Right lobe of liver (tissue), 6 donors: Measurements from ENCODE around the gene MYO7A. TPM values are rescaled to one million over a fixed set of nuclear protein-coding genes. Genes with fewer than 3 reads are reported as not detected.

Experiments used
- ATAC-seq, 4 donors: fragments of 200-7000 bp; cut with Tn5 transposase; one replicate each; pipeline ENCODE4 v1.9.1; 2020; ENCODE audit warnings: mild to moderate bottlenecking in 4 of 4, moderate library complexity in 4 of 4
- DNase-seq, 3 donors: peaks; one replicate each; pipeline ENCODE4 v3.0.0-alpha.2; 2020
- H3K27ac ChIP-seq, 3 donors: fragments of 200-600 bp; one replicate each; pipeline ENCODE4 v1.8.0; 2022
- H3K27me3 ChIP-seq, 2 donors: fragments of 200-600 bp; one replicate each; pipeline ENCODE4 v1.8.0; 2022
- H3K36me3 ChIP-seq, 4 donors: fragments of 200-600 bp; sonication (generic) in 1 of 4; one replicate each; pipeline versions ENCODE4 v1.5.1 to v1.8.0; 2017 to 2022; ENCODE audit warnings: control low read depth in 1 of 4
- H3K4me1 ChIP-seq, 4 donors: fragments of 200-600 bp; sonication (generic) in 1 of 4; one replicate each; pipeline versions ENCODE4 v1.5.1 to v1.8.0; 2017 to 2022; ENCODE audit warnings: control low read depth in 1 of 4
- H3K4me3 ChIP-seq, 3 donors: fragments of 200-600 bp; one replicate each; pipeline ENCODE4 v1.8.0; 2022
- H3K9me3 ChIP-seq, 4 donors: fragments of 200-600 bp; sonication (generic) in 1 of 4; one replicate each; pipeline versions ENCODE4 v1.5.1 to v1.8.0; 2017 to 2022; ENCODE audit warnings: control low read depth in 1 of 4
- POLR2A ChIP-seq: fragments of 450-650 bp; IDR thresholded peaks from one replicate; pipeline ENCODE4 v1.6.1; 2017; ENCODE audit warnings: antibody characterized with exemption, mild to moderate bottlenecking
- WGBS: methylation state at CpG from one replicate; pipeline ENCODE4 v1.1.6; 2018; ENCODE audit warnings: low coverage, low lambda C conversion rate; ENCODE audit not compliant: insufficient coverage; ENCODE audit errors: missing lambda C conversion rate; 5-methylcytosine and 5-hydroxymethylcytosine counted together
- intact Hi-C, 2 donors: fragments of 100-400 bp; cut with DNase I; formaldehyde crosslinking; loops; one replicate each; pipeline versions ENCODE4 v1.11.2 to v1.14.1; 2022
- total RNA-seq, 6 experiments: library from RNA; depleted of rRNA in 2 of 6; stranded (reverse); fragments of >200 nt in 2 of 6; fragmentation: NEBNext Ultra II Directional in 3 of 6; extraction: Animal tissue kit (Norgen Biotek cat#: 25700) in 3 of 6; gene quantifications; one replicate each; pipeline versions ENCODE4 v1.1.0 to v1.2.4, GENCODE V29; 2016 to 2023
- TF ChIP-seq, protein P1 (sequence below), 4 donors: fragments of 200-600 bp in 3 of 4; fragments of 450-650 bp in 1 of 4; IDR thresholded peaks; one replicate each; pipeline versions ENCODE4 v1.5.1 to v1.8.0; 2016 to 2022; ENCODE audit warnings: antibody characterized with exemption in 4 of 4, mild to moderate bottlenecking in 2 of 4
- donor health status: DM: no; HTN: yes; CAD: no.
- donor health status: DM: no; HTN: no; CAD: no.
- donor health status: DM: no; HTN: no; CAD: no.
- donor health status: DM: no; HTN: yes; CAD: no.
- donor health status: DM: no; HTN: yes; CAD: no.

Gene MYO7A
- total RNA-seq, 6 experiments from 2014 or later: 23.6 to 39.6 (median 32.0) TPM

DNA sequence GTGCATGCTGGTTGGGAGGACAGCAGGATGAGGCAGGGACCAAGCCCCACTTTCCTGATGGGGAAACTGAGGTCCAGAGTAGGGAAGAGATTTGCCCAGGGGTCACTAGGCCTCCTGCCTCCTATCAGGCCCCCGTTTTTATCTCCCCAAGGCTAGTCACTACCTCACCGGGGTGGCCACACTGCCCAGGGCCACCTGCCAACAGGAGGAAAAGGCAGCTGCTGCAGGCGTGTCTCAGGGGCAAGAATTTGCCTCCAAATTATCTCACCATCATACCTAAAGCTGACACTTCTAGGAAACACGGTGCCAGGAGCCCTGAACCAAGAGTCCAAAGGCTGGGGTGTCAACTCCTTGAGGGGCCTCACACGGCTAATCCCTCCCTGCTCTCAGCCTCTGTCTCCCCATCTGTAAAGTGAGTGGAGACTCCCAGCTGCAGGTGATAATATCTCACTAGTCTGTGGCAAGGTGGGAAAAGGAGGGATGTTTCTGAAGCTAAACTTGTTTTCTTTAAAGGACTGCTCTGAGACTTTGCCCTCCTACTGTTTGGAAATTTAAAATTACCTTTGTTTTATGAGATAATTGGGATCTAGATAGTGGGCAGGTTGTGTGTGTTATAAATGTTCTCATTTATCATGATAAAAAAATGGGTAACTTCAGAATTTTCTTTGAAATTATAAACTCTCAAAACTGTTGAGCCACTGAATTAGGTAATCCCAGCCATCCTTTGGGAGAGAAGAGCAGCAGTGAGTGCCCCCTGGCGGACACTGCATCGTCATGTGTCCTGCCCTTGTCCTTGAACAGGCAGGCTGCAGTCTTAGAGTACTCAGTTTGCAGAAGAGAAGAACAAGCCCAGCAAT, 60.0 kb downstream of the MYO7A start:
- 17% methylated on average over 4 of the region's 7 CpGs for WGBS
- peaks cover 0 to 44% (median 10%) of the 10 kb centered on the region in 4 donors for H3K36me3 ChIP-seq
- ATAC-seq (peak; percentile 85 to 97 (median 94)), DNase-seq (peak; percentile 78 to 84 (median 84))
- peaks cover 0 to 4% (median 0%) of the 10 kb centered on the region in 4 donors for H3K4me1 ChIP-seq
- H3K9me3 ChIP-seq: no peaks in the 10 kb centered on the region
- no peak overlapping the region for H3K4me3 ChIP-seq
- intact Hi-C loops: loop anchor here in 1 of 2 donors (5.0 kb wide), 2 partner anchors 61 to 146 kb away; partner anchors contain the start of gene MYO7A
- H3K27ac ChIP-seq: no peak overlapping the region
- no peaks in the 10 kb centered on the region for H3K27me3 ChIP-seq
- no peak for TF ChIP-seq POLR2A
- TF ChIP-seq, protein P1, sequence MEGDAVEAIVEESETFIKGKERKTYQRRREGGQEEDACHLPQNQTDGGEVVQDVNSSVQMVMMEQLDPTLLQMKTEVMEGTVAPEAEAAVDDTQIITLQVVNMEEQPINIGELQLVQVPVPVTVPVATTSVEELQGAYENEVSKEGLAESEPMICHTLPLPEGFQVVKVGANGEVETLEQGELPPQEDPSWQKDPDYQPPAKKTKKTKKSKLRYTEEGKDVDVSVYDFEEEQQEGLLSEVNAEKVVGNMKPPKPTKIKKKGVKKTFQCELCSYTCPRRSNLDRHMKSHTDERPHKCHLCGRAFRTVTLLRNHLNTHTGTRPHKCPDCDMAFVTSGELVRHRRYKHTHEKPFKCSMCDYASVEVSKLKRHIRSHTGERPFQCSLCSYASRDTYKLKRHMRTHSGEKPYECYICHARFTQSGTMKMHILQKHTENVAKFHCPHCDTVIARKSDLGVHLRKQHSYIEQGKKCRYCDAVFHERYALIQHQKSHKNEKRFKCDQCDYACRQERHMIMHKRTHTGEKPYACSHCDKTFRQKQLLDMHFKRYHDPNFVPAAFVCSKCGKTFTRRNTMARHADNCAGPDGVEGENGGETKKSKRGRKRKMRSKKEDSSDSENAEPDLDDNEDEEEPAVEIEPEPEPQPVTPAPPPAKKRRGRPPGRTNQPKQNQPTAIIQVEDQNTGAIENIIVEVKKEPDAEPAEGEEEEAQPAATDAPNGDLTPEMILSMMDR (IDR thresholded peaks at IDR 0.05): peak; percentile 84 to 93 (median 91)

DNA sequence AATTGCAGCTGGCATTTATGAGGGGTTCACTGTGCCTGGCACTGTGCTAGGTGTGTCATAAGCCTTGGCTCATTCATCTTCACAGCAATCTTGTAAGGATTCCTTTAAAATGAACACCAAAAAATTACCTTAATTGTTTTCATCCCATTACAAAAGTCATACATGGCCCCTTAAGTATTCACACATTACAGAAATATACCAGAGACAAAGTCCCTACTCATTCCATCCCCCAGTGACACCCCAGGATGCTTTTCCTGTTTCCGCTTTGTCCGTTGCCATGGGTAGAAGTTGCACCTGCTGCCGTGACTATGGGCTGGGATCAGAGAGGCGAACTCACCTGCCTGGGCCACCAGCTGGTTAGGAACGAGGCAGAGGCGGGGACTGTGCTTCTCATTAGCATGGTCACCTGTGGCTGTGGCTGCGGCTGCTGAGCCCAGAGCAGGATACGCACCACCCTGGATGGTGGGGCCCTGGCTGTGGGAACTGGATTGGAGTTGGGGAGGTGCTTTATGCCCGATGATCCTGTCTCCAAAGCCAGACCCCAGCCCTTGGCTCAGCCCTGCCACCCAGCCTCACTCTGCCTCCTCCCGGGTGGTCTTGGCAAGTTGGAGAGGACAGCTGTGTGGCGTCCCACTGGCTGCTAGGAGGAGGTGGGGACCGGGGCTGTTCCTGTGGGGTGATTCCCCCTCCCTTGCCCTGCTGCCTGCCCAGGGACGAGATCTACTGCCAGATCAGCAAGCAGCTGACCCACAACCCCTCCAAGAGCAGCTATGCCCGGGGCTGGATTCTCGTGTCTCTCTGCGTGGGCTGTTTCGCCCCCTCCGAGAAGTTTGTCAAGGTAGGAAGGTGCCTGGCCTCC, 60.8 kb downstream of the MYO7A start:
- ATAC-seq (no peak), DNase-seq (peak in 2 of 3 donors; percentile 20 to 48)
- 81% methylated on average over 5 of the region's 18 CpGs for WGBS
- Histone ChIP-seq H3K27ac (no peak overlapping the region), H3K4me3 (no peak overlapping the region), H3K36me3 (peaks cover 0 to 46% (median 11%) of the 10 kb centered on the region in 4 donors), H3K9me3 (no peaks in the 10 kb centered on the region), H3K4me1 (peaks cover 0 to 4% (median 0%) of the 10 kb centered on the region in 4 donors), H3K27me3 (no peaks in the 10 kb centered on the region)
- TF ChIP-seq, protein P1 (IDR thresholded peaks at IDR 0.05): no peak
- TF ChIP-seq POLR2A: no peak
- intact Hi-C loops: loop anchor here in 1 of 2 donors (5.0 kb wide), 2 partner anchors 62 to 147 kb away; partner anchors contain the start of gene MYO7A

DNA sequence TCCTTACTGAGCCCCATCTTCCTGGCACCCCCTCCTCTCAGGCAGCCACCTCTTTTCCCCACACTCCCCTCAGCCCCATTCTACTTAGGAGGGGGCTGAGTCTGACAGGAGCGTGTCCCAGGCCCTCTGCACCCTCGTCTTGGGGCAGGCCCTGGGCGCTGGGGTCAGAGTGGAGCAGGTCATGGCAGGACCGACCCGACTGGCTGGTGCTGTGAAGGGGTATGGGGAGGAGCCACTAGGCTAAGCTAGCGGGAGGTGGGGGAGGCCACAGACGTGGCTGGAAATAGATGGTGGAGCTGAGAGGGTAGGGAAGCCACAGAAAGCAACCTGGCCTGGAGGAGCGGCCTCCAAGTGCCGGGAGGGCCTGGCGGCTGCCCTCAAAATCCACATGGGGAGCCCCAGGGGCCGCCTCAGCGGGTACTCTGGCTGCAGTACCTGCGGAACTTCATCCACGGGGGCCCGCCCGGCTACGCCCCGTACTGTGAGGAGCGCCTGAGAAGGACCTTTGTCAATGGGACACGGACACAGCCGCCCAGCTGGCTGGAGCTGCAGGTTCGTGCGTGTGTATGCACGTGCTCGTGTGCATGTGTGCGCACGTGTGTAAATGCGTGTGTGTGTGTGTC, 61.7 kb downstream of the MYO7A start:
- Histone ChIP-seq H3K4me1 (peaks cover 0 to 4% (median 0%) of the 10 kb centered on the region in 4 donors), H3K27me3 (no peaks in the 10 kb centered on the region), H3K4me3 (no peak overlapping the region), H3K27ac (no peak overlapping the region), H3K9me3 (no peaks in the 10 kb centered on the region), H3K36me3 (peaks cover 0 to 49% (median 15%) of the 10 kb centered on the region in 4 donors)
- WGBS: 75% methylated on average over 11 of the region's 28 CpGs
- ATAC-seq: no peak
- TF ChIP-seq, protein P1 (IDR thresholded peaks at IDR 0.05): no peak
- intact Hi-C loops: loop anchor here (5.0 to 10.0 kb wide), 4 partner anchors 62 to 365 kb away; partner anchors contain the start of gene MYO7A (in 2 of the 2)
- no peak for DNase-seq
